ENCODE measurements around the gene GPR35. TPM values are rescaled to one million over a fixed set of nuclear protein-coding genes. Genes with fewer than 3 reads are reported as not detected.

Gene GPR35
- total RNA-seq, 1 experiment from 2014 or later = 0.13 TPM

DNA sequence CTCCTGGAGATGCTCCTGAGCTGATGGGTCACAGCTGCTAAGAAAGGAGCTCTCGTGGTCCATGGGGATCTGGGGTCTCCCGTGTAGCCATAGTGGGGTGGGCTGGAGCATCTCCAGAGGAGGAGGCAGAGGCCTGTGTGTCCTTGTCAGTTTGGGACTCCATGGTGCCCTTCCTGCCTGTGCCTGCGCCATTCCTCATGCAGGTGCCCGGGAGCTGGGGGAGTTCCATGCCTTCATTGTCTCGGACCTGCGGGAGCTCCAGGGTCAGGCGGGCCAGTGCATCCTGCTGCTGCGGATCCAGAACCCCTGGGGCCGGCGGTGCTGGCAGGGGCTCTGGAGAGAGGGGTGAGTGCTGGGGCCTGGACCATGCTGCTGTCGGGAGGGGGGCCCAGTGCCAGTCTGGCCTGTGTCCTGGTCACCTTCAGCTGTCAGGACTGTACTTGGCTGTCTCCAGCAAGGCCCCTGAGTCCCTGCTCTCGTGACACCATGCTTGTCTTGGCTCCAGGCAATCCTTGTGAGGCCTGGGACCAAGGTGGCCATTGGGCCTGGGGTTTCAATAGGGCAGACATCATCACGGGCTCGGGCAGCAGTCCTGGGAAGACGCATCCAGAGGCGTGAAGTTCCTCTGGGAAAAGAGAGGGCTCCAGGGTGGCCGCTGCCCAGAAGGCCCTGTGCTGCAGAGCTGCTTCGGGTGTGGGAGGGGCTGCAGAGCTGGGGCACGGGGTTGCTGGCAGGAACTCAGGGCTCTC is 31.4 kb upstream of the GPR35 start:
- peaks cover 23% of the 10 kb centered on the region; the same call in 1 of the 2 replicates for H3K36me3 ChIP-seq
- H3K9me3 ChIP-seq (replicated peaks) = no peaks in the 10 kb centered on the region
- no peaks in the 10 kb centered on the region for H3K27me3 ChIP-seq (replicated peaks)
- no peak overlapping the region for H3K27ac ChIP-seq
- H3K4me1 ChIP-seq (replicated peaks) = no peaks in the 10 kb centered on the region
- no peak overlapping the region for H3K4me3 ChIP-seq
- DNase-seq (ENCODE audit: low read depth in 1 of 2, low spot score in 2 of 2) = no peak

DNA sequence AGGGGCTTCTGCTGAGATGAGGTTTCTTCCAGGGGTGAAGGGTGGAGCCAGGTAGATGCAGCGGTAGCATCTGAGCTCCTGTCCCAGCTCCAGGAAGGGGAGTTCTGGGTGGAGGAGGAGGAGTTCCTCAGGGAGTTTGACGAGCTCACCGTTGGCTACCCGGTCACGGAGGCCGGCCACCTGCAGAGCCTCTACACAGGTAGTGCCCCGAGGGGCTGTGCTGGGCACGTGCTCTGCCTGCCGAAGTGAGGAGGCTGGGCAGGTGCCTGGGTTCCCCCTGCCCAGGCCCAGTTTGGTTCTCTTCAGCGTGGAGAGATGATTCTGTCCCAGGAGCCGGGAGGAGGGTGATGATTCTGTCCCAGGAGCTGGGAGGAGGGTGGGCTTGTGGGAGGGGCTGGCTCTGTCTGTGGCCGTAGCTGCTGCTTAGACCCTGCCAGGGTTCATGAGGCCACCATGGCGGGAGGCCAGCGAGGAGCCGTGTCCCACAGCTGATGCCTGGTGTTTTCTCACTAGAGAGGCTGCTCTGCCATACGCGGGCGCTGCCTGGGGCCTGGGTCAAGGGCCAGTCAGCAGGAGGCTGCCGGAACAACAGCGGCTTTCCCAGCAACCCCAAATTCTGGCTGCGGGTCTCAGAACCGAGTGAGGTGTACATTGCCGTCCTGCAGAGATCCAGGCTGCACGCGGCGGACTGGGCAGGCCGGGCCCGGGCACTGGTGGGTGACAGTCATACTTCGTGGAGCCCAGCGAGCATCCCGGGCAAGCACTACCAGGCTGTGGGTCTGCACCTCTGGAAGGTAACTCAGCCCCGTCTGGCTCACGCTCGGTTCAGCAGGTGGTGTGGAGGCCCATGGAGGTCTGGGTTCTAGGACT is 30.5 kb upstream of the GPR35 start:
- Histone ChIP-seq H3K27ac (no peak overlapping the region), H3K4me3 (no peak overlapping the region), H3K9me3 (replicated peaks) (no peaks in the 10 kb centered on the region), H3K27me3 (replicated peaks) (no peaks in the 10 kb centered on the region), H3K4me1 (replicated peaks) (no peaks in the 10 kb centered on the region), H3K36me3 (peaks cover 23% of the 10 kb centered on the region; the same call in 1 of the 2 replicates)
- no peak for DNase-seq (ENCODE audit: low read depth in 1 of 2, low spot score in 2 of 2)

DNA sequence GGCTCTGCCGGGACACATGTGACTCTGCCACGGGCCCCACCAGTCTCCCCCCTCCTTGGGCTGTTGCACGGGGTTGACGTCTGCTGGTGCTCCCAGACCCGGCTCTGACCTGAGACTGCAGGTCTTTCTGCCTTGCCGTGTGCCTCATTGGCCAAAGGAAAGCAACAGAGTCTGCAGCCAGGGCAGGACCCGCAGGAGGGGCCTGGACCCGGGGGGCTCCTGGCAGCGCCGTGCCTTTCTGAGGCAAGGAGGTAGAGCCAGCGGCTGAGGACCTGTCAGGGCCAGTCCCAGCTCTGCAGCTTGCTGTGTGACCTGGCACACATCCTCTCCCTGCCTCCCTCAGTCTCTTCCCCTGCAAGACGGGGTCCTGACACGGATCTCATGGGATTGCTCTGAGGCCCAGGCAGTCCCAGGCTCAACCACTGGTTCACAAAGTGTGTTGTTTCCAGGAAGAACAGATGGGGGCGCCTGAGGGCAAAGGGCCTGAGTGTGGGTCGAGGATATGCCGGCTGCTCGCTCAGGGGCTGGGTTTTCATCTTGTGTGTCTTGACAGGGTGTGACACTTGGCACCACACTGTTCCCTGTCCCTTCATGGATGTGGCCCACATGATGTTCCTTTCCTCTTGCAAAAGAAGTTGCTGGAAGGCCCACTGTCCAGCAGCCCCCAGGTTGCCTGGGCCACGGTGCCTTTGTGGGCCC is 29.8 kb upstream of the GPR35 start:
- H3K9me3 ChIP-seq (replicated peaks) = no peaks in the 10 kb centered on the region
- no peak overlapping the region for H3K27ac ChIP-seq
- H3K36me3 ChIP-seq = peaks cover 23% of the 10 kb centered on the region; the same call in 1 of the 2 replicates
- H3K4me3 ChIP-seq = no peak overlapping the region
- H3K4me1 ChIP-seq (replicated peaks) = no peaks in the 10 kb centered on the region
- DNase-seq (ENCODE audit: low read depth in 1 of 2, low spot score in 2 of 2) = no peak
- H3K27me3 ChIP-seq (replicated peaks) = no peaks in the 10 kb centered on the region

DNA sequence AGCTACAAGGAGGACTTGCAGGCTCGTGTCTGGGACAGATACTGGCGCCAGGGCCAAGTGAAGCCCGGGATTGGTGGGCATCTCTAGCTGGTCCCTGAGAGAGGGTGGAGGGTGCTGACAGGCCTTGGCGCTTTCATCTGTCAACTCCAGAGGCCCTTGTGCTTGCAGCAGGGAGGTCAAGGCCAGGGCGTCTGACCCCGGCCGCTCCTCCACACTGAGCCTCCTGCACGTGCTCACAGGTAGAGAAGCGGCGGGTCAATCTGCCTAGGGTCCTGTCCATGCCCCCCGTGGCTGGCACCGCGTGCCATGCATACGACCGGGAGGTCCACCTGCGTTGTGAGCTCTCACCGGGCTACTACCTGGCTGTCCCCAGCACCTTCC is 29.2 kb upstream of the GPR35 start:
- peaks cover 20% of the 10 kb centered on the region; the same call in 1 of the 2 replicates for H3K36me3 ChIP-seq
- DNase-seq (ENCODE audit: low read depth in 1 of 2, low spot score in 2 of 2) = no peak
- no peak overlapping the region for H3K4me3 ChIP-seq
- no peaks in the 10 kb centered on the region for H3K27me3 ChIP-seq (replicated peaks)
- no peaks in the 10 kb centered on the region for H3K4me1 ChIP-seq (replicated peaks)
- no peaks in the 10 kb centered on the region for H3K9me3 ChIP-seq (replicated peaks)
- H3K27ac ChIP-seq = no peak overlapping the region

DNA sequence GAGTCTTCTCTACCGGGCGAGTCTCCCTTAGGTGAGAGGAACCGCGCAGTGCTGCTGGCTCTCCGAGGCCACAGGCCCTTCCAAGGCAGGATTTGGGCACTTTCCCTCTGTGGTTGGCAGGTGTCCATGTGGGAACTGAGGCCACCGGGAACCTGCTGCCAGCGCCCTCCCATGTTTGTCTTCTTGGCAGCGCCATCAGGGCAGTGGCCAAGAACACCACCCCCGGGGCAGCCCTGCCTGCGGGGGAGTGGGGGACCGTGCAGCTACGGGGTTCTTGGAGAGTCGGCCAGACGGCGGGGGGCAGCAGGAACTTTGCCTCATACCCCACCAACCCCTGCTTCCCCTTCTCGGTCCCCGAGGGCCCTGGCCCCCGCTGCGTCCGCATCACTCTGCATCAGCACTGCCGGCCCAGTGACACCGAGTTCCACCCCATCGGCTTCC is 28.8 kb upstream of the GPR35 start:
- Histone ChIP-seq H3K4me3 (no peak overlapping the region), H3K27ac (no peak overlapping the region), H3K36me3 (peaks cover 18% of the 10 kb centered on the region; the same call in 1 of the 2 replicates), H3K4me1 (replicated peaks) (no peaks in the 10 kb centered on the region), H3K9me3 (replicated peaks) (no peaks in the 10 kb centered on the region), H3K27me3 (replicated peaks) (no peaks in the 10 kb centered on the region)
- DNase-seq (ENCODE audit: low read depth in 1 of 2, low spot score in 2 of 2) = no peak

DNA sequence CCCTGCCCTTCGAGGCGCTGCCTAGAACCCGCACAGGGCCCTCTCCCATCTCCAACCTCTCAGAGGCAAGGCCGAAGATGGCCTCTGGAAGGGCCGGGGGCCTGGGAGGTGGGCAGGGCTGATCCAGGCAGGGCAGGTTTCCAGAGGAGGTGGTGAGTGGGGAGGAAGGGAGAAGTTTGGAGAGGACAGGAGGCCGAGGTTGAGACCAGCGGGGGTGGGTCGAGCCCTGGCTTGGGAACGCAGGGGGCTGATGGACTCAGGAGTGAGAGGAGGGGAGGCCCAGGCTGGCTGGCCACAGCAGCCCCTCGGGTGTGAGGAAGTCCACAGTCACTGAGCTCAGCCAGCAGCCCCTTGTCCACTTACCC is 28.2 kb upstream of the GPR35 start:
- Histone ChIP-seq H3K36me3 (peaks cover 15% of the 10 kb centered on the region; the same call in 1 of the 2 replicates), H3K4me1 (replicated peaks) (no peaks in the 10 kb centered on the region), H3K9me3 (replicated peaks) (no peaks in the 10 kb centered on the region), H3K27me3 (replicated peaks) (no peaks in the 10 kb centered on the region), H3K4me3 (no peak overlapping the region), H3K27ac (no peak overlapping the region)
- no peak for DNase-seq (ENCODE audit: low read depth in 1 of 2, low spot score in 2 of 2)

DNA sequence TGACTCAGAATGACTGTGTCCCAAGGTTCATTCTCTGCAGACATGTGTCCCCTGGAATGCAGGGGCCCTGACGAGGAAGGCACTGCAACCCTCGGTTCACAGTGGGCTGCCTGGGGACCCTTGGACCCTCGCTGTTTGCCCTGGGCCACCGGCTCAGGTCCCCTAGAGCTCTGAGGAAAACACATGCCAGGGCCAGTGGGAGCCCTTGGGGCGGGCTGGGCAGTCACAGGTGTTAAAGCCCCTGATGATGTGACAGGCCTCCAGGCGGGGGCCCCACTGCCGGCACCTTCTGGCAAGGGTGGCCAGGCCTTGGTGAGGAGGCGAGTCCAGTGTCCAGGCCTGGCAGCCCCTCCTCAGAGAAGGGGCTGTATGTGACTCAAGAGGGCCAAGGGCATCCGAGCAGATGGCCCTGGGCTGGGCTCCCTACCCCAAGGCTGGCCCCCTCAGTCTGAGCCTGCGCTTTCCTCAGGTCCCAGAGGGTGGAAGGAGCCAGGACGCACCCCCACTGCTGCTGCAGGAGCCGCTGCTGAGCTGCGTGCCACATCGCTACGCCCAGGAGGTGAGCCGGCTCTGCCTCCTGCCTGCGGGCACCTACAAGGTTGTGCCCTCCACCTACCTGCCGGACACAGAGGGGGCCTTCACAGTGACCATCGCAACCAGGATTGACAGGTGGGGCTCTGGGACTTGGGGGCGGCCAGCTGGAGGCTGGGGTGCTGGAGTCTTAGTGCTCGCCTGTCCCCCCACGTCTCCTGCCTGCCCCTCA is 27.7 kb upstream of the GPR35 start:
- peaks cover 12% of the 10 kb centered on the region; the same call in 1 of the 2 replicates for H3K36me3 ChIP-seq

DNA sequence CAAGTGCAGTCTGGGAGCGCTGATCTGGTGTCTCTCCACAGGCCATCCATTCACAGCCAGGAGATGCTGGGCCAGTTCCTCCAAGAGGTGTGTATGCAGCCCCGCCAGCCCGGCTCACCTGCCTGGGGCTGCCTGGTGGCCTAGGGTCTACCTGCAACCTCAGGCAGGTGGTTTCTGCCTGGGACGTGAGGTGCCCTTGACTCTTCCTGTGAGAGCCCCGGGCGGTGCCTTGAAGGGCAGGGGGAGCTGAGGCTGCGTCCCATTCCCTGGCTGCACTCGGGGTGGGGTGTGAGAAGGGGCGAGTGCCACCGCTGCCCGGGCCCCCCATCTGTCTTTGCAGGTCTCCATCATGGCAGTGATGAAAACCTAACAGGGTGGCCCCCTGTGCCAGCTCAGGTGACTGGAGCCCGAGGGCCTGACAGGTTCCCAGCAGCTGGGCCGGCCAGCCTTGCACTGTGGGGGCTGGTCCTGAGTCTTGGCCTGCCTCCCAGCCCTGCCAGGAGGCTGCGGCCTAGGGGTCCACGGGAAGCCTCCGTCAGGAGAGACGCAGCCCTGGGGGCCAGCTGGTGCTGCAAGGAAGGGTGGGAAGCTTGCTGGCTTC is 26.9 kb upstream of the GPR35 start:
- no peak overlapping the region for H3K27ac ChIP-seq
- DNase-seq (ENCODE audit: low read depth in 1 of 2, low spot score in 2 of 2) = no peak
- no peaks in the 10 kb centered on the region for H3K4me1 ChIP-seq (replicated peaks)
- no peak overlapping the region for H3K4me3 ChIP-seq
- no peaks in the 10 kb centered on the region for H3K27me3 ChIP-seq (replicated peaks)
- no peaks in the 10 kb centered on the region for H3K9me3 ChIP-seq (replicated peaks)
- H3K36me3 ChIP-seq = peaks cover 12% of the 10 kb centered on the region; the same call in 1 of the 2 replicates

More for the DNA sequence above, 27.7 kb upstream of the GPR35 start:
- H3K4me3 ChIP-seq = no peak overlapping the region
- H3K27me3 ChIP-seq (replicated peaks) = no peaks in the 10 kb centered on the region
- no peak for DNase-seq (ENCODE audit: low read depth in 1 of 2, low spot score in 2 of 2)
- no peaks in the 10 kb centered on the region for H3K4me1 ChIP-seq (replicated peaks)
- no peak overlapping the region for H3K27ac ChIP-seq
- H3K9me3 ChIP-seq (replicated peaks) = no peaks in the 10 kb centered on the region

DNA sequence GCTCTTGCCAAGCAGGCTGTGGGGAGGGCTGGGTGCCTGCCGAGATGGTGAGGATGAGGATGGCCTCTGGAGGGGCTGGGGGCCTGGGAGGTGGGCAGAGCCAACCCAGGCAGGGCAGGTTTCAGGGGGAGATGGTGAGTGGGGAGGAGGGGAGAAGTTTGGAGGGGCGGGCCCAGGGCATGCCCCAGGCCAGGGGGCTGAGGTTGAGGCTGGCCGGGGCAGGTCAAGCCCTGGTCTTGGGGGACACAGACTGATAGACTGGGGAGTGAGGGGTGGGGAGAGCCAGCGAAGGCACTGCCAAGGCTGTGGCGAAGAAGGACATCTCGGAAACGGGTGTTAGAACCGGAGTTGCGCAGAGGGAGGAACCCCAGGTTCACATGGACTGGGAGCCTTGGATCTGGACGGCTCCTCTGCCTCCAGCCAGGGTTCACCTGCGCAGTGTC is 26.1 kb upstream of the GPR35 start:
- Histone ChIP-seq H3K4me3 (no peak overlapping the region), H3K9me3 (replicated peaks) (no peaks in the 10 kb centered on the region), H3K27ac (no peak overlapping the region), H3K4me1 (replicated peaks) (no peaks in the 10 kb centered on the region), H3K36me3 (peaks cover 12% of the 10 kb centered on the region; the same call in 1 of the 2 replicates), H3K27me3 (replicated peaks) (no peaks in the 10 kb centered on the region)
- DNase-seq (ENCODE audit: low read depth in 1 of 2, low spot score in 2 of 2) = no peak

DNA sequence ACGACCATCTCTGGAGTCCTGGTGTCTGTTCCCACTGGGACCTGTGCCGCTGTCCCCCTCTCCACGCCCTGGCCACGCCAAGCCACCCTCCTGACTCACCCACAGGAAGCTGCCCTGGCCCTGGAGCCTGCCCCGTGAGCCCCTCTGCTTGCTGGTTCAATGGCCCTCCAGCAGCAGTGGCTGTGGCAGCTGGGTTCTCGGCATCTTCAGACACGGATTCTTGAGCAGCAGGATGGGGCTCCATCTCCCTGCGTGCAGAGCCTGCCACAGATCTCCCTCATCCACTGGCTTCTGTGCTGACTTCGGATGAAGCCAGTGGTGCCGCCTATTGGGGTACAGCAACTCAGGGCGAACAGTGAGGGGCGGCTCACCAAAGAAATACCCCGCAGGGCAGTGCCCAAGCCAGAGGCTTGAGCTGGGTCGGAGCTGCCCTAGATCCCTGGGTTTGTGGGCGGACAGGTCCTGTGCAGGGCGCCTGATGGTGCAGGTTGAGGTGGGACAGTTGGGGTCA is 24.8 kb upstream of the GPR35 start:
- Histone ChIP-seq H3K27me3 (replicated peaks) (no peaks in the 10 kb centered on the region), H3K4me1 (replicated peaks) (peaks cover 3% of the 10 kb centered on the region; the same call in 1 of the 2 replicates), H3K4me3 (no peak overlapping the region), H3K9me3 (replicated peaks) (no peaks in the 10 kb centered on the region), H3K27ac (no peak overlapping the region), H3K36me3 (peaks cover 9% of the 10 kb centered on the region; the same call in 1 of the 2 replicates)
- DNase-seq (ENCODE audit: low read depth in 1 of 2, low spot score in 2 of 2) = no peak

DNA sequence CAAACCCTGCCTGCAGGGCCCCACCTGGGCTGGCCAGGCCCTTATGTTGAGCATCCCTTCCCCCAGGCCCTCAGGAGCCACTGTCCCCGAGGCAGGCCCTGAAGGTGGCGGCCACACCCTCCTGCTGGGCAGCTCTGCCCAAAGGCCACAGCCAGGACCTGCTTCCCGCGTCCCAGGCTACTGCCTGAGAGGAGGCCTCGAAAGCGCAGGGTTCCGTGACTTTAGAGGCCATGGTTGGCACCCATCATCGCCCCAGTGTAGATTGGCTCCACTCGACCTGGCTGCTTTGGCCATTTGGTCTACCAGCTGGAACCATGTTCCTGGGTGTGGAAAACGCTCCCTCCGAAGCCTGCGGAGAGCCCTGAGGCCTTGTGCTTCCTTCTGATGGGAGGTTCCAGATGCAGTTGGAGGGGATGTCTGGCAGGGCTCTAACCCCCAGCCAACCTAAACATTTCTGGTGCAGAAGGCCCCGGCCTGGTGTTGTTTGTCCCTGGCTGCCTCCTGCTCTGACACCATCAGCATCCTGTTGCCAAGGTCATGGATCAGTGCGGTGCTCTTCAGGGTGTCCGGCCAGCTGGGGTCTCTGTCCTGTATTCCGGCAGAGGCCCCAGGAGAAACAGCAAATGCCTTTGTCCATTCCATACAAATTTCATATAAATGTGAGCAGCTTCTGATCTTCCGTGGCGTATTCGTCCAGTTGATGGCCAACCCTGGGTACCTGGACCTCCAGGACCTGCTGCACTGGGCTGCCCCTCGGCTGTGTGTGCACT is 24.0 kb upstream of the GPR35 start:
- no peak for DNase-seq (ENCODE audit: low read depth in 1 of 2, low spot score in 2 of 2)

DNA sequence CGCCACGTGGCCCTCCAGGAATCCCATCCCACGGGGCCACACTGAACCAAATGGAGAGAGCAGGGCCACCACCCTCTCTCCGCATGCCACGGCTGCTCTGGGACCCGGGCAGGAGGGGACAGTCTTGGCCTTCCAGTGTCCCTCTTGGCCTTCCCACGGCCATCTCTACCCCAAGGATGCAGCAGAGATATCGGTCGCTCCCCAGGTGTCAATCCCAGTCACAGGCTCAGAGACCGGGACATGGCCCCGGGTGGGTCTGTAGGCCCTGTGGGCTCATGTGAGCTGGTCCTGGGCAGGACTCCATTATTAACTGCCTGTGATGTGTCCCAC is 23.5 kb upstream of the GPR35 start:
- no peak overlapping the region for H3K4me3 ChIP-seq
- H3K9me3 ChIP-seq (replicated peaks) = no peaks in the 10 kb centered on the region
- H3K4me1 ChIP-seq (replicated peaks) = peaks cover 3% of the 10 kb centered on the region; the same call in 1 of the 2 replicates
- no peaks in the 10 kb centered on the region; the same call in 1 of the 2 replicates for H3K36me3 ChIP-seq
- no peaks in the 10 kb centered on the region for H3K27me3 ChIP-seq (replicated peaks)
- H3K27ac ChIP-seq = no peak overlapping the region
- no peak for DNase-seq (ENCODE audit: low read depth in 1 of 2, low spot score in 2 of 2)

More for the DNA sequence above, 24.0 kb upstream of the GPR35 start:
- Histone ChIP-seq H3K27ac (no peak overlapping the region), H3K9me3 (replicated peaks) (no peaks in the 10 kb centered on the region), H3K4me1 (replicated peaks) (peaks cover 3% of the 10 kb centered on the region; the same call in 1 of the 2 replicates), H3K27me3 (replicated peaks) (no peaks in the 10 kb centered on the region), H3K4me3 (no peak overlapping the region), H3K36me3 (peaks cover 2% of the 10 kb centered on the region; the same call in 1 of the 2 replicates)

All from SJSA1 (cell line).